Measurements from ENCODE around the gene ANAPC10. TPM values are rescaled to one million over a fixed set of nuclear protein-coding genes. Genes with fewer than 3 reads are reported as not detected.

The ANAPC10 gene
- total RNA-seq, 3 donors from 2014 or later (not counting 1 experiment from before 2014, with no cell fraction given) = 27.9 to 37.7 (median 37.7) TPM

- no peak overlapping the region for H3K27ac ChIP-seq (ENCODE audit: low read length)
- intact Hi-C loops (cut with micrococcal nuclease) = no loop called here
- peaks cover 9% of the 10 kb centered on the region for H3K36me3 ChIP-seq (ENCODE audit: control insufficient read depth, insufficient read depth, low read length)
- Mint-ChIP-seq H3K27ac (no peak overlapping the region), H3K4me1 (peaks cover 37 to 42% of the 10 kb centered on the region in 2 donors), H3K4me3 (no peak overlapping the region), H3K36me3 (peaks cover 24% of the 10 kb centered on the region), H3K9me3 (no peaks in the 10 kb centered on the region), H3K27me3 (ENCODE audit: low read depth in 2 of 2) (no peaks in the 10 kb centered on the region)
- WGBS (ENCODE audit: insufficient coverage) = 33% methylated on average over 1 of the region's 1 CpG
- DNase-seq = no peak
- TF ChIP-seq, protein P1, sequence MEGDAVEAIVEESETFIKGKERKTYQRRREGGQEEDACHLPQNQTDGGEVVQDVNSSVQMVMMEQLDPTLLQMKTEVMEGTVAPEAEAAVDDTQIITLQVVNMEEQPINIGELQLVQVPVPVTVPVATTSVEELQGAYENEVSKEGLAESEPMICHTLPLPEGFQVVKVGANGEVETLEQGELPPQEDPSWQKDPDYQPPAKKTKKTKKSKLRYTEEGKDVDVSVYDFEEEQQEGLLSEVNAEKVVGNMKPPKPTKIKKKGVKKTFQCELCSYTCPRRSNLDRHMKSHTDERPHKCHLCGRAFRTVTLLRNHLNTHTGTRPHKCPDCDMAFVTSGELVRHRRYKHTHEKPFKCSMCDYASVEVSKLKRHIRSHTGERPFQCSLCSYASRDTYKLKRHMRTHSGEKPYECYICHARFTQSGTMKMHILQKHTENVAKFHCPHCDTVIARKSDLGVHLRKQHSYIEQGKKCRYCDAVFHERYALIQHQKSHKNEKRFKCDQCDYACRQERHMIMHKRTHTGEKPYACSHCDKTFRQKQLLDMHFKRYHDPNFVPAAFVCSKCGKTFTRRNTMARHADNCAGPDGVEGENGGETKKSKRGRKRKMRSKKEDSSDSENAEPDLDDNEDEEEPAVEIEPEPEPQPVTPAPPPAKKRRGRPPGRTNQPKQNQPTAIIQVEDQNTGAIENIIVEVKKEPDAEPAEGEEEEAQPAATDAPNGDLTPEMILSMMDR (IDR thresholded peaks at IDR 0.05) = no peak
- H3K27me3 ChIP-seq (ENCODE audit: control insufficient read depth, insufficient read depth, low read length) = no peaks in the 10 kb centered on the region
- ATAC-seq = no peak
- H3K4me1 ChIP-seq (ENCODE audit: control insufficient read depth, insufficient read depth, low read length) = no peaks in the 10 kb centered on the region
- no peaks in the 10 kb centered on the region for H3K9me3 ChIP-seq (ENCODE audit: control insufficient read depth, insufficient read depth, low read length)
- H3K4me3 ChIP-seq (ENCODE audit: low read length) = no peak overlapping the region
These were observed 22.1 kb downstream of the ANAPC10 start for GRCh38 chr4:145075742-145076468.

- H3K9me3 ChIP-seq (ENCODE audit: control insufficient read depth, insufficient read depth, low read length) = no peaks in the 10 kb centered on the region
- TF ChIP-seq, protein P1 (IDR thresholded peaks at IDR 0.05) = no peak
- ATAC-seq = no peak
- H3K27me3 ChIP-seq (ENCODE audit: control insufficient read depth, insufficient read depth, low read length) = no peaks in the 10 kb centered on the region
- intact Hi-C loops (cut with micrococcal nuclease) = no loop called here
- no peaks in the 10 kb centered on the region for H3K9me3 Mint-ChIP-seq
- H3K36me3 ChIP-seq (ENCODE audit: control insufficient read depth, insufficient read depth, low read length) = no peaks in the 10 kb centered on the region
- H3K4me1 Mint-ChIP-seq = peaks cover 22 to 30% of the 10 kb centered on the region in 2 donors
- H3K27me3 Mint-ChIP-seq (ENCODE audit: low read depth in 2 of 2) = no peaks in the 10 kb centered on the region
- peak overlapping the region in 1 of 2 donors; percentile 62 for H3K27ac Mint-ChIP-seq
- no CpG with 5 or more reads among the region's 2 CpGs for WGBS (ENCODE audit: insufficient coverage)
- DNase-seq = no peak
- no peaks in the 10 kb centered on the region for H3K36me3 Mint-ChIP-seq
- no peak overlapping the region for H3K4me3 ChIP-seq (ENCODE audit: low read length)
- no peak overlapping the region for H3K27ac ChIP-seq (ENCODE audit: low read length)
- no peaks in the 10 kb centered on the region for H3K4me1 ChIP-seq (ENCODE audit: control insufficient read depth, insufficient read depth, low read length)
- no peak overlapping the region for H3K4me3 Mint-ChIP-seq
These were observed 26.4 kb downstream of the ANAPC10 start for GRCh38 chr4:145071560-145071959.

- no peaks in the 10 kb centered on the region for H3K27me3 ChIP-seq (ENCODE audit: control insufficient read depth, insufficient read depth, low read length)
- H3K9me3 ChIP-seq (ENCODE audit: control insufficient read depth, insufficient read depth, low read length) = no peaks in the 10 kb centered on the region
- H3K27me3 Mint-ChIP-seq (ENCODE audit: low read depth in 2 of 2) = no peaks in the 10 kb centered on the region
- no peak overlapping the region for H3K4me3 Mint-ChIP-seq
- DNase-seq (no peak), ATAC-seq (no peak)
- H3K36me3 ChIP-seq (ENCODE audit: control insufficient read depth, insufficient read depth, low read length) = no peaks in the 10 kb centered on the region
- no peak overlapping the region for H3K4me3 ChIP-seq (ENCODE audit: low read length)
- H3K4me1 ChIP-seq (ENCODE audit: control insufficient read depth, insufficient read depth, low read length) = no peaks in the 10 kb centered on the region
- intact Hi-C loops (cut with micrococcal nuclease) = no loop called here
- no peak overlapping the region for H3K27ac Mint-ChIP-seq
- H3K4me1 Mint-ChIP-seq = peaks cover 16% of the 10 kb centered on the region in 2 donors
- 96% methylated on average over 3 of the region's 3 CpGs for WGBS (ENCODE audit: insufficient coverage)
- H3K27ac ChIP-seq (ENCODE audit: low read length) = no peak overlapping the region
- no peaks in the 10 kb centered on the region for H3K36me3 Mint-ChIP-seq
- TF ChIP-seq, protein P1 (IDR thresholded peaks at IDR 0.05) = no peak
- no peaks in the 10 kb centered on the region for H3K9me3 Mint-ChIP-seq
These were observed 28.6 kb downstream of the ANAPC10 start for GRCh38 chr4:145069361-145069760.

DNA sequence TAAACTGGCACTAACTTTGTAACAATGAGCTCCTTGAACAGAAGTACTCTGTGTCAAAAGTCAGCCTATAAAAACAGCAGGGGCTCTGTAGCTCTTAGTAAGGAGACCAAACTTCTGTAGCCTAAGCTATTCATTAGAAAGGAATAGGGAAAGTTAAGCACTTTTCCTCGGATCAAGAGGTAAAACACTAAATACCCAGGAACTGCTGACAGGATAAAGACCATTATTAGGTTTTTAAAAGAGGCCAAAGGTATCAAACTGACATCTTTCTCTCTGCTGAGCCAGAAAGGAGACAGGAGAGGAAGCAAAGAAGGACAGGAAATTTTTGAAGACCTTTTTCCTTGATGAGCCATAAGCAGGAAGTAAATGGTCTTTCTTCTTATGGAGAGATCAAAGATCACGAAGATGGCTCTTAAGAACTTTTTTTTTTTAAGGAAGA, 31.9 kb downstream of the ANAPC10 start:
- 88% methylated on average over 2 of the region's 2 CpGs for WGBS (ENCODE audit: insufficient coverage)
- H3K4me3 Mint-ChIP-seq = no peak overlapping the region

More for the DNA sequence above, 31.9 kb downstream of the ANAPC10 start:
- no peak overlapping the region for H3K4me3 ChIP-seq (ENCODE audit: low read length)
- H3K36me3 Mint-ChIP-seq = no peaks in the 10 kb centered on the region
- no peak overlapping the region for H3K27ac Mint-ChIP-seq
- no peaks in the 10 kb centered on the region for H3K27me3 Mint-ChIP-seq (ENCODE audit: low read depth in 2 of 2)
- no peaks in the 10 kb centered on the region for H3K4me1 ChIP-seq (ENCODE audit: control insufficient read depth, insufficient read depth, low read length)
- H3K9me3 ChIP-seq (ENCODE audit: control insufficient read depth, insufficient read depth, low read length) = no peaks in the 10 kb centered on the region
- ATAC-seq (no peak), DNase-seq (no peak)
- H3K4me1 Mint-ChIP-seq = peaks cover 9 to 10% of the 10 kb centered on the region in 2 donors
- no peaks in the 10 kb centered on the region for H3K9me3 Mint-ChIP-seq
- intact Hi-C loops (cut with micrococcal nuclease) = no loop called here
- TF ChIP-seq, protein P1 (IDR thresholded peaks at IDR 0.05) = no peak
- no peaks in the 10 kb centered on the region for H3K27me3 ChIP-seq (ENCODE audit: control insufficient read depth, insufficient read depth, low read length)
- H3K36me3 ChIP-seq (ENCODE audit: control insufficient read depth, insufficient read depth, low read length) = peaks cover 3% of the 10 kb centered on the region
- H3K27ac ChIP-seq (ENCODE audit: low read length) = no peak overlapping the region
